NK-92 (cell line): ENCODE results near the gene GLMP.
A peak's percentile ranks its signal among the peaks of the same experiment; 100 is the strongest.

Experiments used
- DNase-seq: peaks from one replicate; lab custom pipeline; 2025; ENCODE audit not compliant: unreplicated experiment; lab: John Stamatoyannopoulos, UW

GLMP gene

DNA sequence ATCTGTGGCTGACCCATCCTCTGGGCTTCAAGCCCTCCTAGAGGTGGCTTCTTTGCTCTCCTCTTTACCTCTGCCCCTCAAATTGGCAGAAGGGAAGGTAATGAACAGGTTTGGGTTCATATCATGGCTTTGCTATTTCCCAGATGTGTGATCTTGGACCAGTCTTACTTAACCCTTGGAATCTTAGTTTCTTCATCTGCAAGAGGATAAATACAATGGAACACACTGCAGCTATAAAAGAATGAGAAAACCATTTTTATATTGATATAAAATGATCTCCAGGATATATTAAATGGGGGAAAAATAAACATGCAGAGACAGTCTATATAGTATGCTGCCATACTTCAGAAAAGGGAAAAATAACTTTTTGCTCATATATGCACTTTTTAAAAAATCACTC is 5.6 kb downstream of the GLMP start:
- no peak for DNase-seq

GRCh38 chr1:156286061-156286460 is 9.4 kb downstream of the GLMP start:
- no peak for DNase-seq

- no peak for DNase-seq
Observed at GRCh38 chr1:156285437-156285836, 10.0 kb downstream of the GLMP start.

GRCh38 chr1:156284757-156285156 is 10.7 kb downstream of the GLMP start:
- no peak for DNase-seq

- DNase-seq: no peak
Observed at GRCh38 chr1:156284112-156284511, 11.4 kb downstream of the GLMP start, which contains the start of gene TMEM79. TMEM79 (plus strand) TSS chr1:156284325; CDS start chr1:156285227, 902 bp downstream.

DNA sequence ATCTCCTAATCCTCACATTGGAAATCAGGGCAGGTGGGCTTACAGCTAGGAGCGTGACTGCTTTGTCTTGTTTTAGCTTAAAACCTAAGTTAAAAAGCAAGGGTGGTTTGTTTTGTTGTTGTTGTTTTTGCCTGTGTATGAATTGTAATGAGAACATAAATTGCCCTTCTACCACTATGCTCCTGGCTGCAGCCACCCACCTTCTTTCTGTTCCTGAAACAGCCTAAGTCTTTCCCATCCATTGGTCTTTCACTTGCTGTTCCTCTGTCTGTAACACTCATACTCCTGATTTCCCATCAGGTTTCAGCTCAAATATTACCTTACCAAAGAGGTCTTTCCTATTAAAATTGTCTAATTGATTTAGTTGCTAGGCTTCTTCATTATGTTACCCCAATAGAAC is 12.0 kb downstream of the GLMP start:
- no peak for DNase-seq

- DNase-seq: peak; percentile 76
Observed at GRCh38 chr1:156282479-156283222, 12.8 kb downstream of the GLMP start, which contains the start of gene SMG5. SMG5 (minus strand) TSS chr1:156282825; CDS start chr1:156282680, 145 bp downstream.

DNA sequence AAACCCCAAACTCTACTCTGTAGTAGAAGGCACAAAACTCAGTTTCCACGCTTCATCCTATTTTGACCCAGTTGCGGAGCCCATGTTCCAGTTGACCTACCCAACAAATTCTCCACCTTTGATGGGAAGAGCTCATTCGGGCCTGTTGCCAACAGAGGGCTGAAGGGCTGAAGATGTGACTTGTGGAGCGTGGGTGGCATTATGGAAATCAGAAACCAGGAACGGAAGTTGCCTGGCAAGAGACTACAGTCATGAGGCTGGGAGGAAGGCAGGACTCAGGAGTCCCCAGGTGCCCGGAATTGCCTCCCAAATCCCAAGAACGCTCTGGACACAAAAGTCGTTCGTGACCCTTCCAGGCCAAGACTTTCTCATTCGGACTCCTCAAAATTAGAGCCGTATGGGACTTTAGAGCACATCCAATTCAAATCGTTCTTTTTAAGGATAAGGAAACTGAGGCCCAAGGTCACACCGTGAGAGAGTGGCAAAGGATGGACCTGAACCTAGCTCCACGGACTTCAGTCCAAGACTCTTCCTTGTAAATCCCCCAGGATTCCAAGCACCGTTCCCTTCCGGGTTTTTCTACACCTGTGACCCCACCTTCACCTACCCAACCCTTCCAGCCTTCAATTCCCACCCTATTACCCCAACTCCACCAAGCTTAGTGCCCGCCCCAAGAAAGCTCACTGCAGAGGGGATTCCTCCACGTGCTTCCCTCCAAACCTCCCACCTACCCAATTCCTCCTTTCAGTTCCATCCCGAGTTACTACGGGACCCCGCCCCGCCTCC is 13.6 kb downstream of the GLMP start:
- no peak for DNase-seq

DNA sequence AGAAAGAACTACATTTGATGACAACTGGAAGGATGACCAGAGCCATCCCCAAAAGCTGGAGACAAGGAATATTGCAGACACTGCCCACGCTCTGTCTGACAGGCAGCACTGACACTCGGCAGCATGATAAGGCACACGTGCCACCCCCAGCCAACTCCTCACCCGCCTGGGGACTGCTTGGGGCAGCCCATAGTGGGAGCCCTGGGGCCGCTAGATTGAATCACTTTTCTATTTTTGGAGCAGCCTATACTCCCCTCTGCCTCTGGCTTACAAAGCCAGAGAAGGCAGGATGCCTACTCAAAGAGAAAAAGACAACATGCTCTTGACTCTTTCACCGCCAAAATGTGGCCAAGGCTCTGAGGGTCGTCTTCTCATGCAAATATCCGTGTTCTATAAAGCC is 14.2 kb downstream of the GLMP start:
- DNase-seq: no peak

- no peak for DNase-seq
Observed at GRCh38 chr1:156279837-156280236, 15.6 kb downstream of the GLMP start.

DNA sequence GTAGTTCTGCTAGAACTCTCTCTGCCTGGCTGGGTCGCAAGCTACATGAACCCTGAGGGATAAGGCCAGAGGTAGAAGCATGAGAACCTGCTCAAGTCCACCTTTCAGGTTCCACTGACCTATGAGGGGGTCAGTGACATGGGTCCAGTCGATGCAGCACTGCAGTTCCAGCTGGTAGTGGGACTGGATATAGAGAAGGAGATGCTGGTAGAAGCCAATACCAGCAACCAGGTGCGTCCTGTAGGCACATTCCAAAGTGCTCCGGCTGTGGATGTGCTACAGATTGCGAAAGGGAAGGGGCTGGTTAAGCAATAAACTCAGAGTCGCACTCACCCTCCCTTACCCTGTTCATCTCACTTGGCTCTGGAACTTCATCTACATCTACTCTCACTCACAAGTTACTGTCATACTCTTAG is 18.5 kb downstream of the GLMP start:
- DNase-seq: no peak

GRCh38 chr1:156276532-156276931 is 18.9 kb downstream of the GLMP start:
- DNase-seq: no peak

DNA sequence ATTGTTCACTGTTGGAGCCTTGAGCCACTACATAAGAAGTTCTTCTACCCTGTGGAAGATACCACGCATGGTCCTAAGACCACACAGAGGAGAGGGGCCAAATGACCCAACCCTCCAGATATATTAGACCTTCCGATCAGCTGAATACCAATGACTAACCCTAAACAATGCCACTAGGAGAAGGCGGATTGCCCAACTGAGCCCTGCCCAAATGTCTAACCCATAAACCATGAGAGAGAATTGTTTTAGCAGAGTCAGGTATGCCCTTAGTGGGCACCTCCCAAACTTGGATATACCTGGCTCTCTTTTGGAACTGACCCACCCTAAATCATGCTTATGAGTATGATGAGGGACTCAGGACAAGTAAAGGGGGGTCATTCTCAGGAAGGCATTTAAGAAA is 25.2 kb downstream of the GLMP start:
- DNase-seq: no peak

DNA sequence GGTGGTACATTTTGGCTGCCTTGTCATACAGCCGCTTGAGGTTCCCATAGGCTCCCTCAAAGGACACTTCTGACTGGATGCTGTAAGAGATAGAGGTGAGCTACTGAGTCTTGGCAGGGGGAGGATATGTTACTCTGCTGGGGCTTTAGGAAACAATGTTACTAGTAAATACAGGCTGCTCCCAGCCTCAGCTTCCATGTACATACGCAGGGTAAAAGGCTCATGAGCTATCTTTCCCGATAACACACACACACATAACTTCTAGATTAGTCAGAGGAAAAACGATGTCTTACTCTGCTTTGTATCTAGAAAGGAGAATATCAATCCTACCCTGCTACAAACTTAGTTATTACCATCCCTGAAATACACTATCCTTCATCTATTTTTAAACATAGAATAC is 27.1 kb downstream of the GLMP start:
- DNase-seq: no peak

GRCh38 chr1:156266051-156266450 is 29.4 kb downstream of the GLMP start:
- no peak for DNase-seq

- no peak for DNase-seq
Observed at GRCh38 chr1:156263288-156263655, 32.2 kb downstream of the GLMP start.

DNA sequence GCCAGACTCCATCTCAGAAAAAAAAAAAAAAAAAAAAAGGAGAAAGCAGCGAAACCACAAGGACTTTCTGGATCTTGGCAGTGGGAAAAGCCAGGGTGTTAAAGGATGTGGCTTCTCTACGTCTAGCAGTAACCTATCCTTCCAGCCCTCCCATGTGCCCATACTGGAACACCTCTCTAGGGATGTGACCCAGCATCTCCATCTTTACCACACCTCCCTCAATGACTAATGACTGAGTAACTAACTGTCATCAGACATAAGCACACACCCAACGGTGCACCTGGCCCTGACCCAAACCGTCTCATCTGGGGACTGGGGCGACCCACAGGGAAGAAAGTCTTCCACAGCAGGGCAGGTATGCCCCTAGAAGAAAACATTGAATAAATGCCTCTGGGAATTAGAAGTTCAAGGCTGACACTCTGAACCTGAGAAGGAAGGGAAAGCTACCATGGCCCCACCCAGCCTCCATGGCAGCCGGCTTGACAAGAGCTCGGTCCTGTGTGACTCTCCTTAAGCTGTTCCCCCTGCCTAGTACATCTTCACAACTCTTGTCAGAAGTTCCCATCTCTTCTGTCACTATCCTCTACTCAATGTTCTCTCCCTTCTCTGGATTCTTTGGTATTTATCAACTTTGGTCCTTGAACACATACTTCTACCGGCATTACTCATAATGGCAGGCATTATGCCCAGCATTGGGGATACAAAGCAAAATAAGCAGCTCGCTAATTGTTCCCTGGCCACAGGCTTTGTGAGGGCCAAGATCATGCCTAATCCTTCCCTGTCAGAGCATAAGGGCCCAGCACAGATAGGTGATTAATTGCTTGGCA is 32.8 kb downstream of the GLMP start:
- DNase-seq: no peak

GRCh38 chr1:156260896-156261295 is 34.6 kb downstream of the GLMP start:
- DNase-seq: no peak

- DNase-seq: no peak
Observed at GRCh38 chr1:156259805-156260204, 35.7 kb downstream of the GLMP start.

GRCh38 chr1:156258859-156259258 is 36.6 kb downstream of the GLMP start:
- DNase-seq: no peak

DNA sequence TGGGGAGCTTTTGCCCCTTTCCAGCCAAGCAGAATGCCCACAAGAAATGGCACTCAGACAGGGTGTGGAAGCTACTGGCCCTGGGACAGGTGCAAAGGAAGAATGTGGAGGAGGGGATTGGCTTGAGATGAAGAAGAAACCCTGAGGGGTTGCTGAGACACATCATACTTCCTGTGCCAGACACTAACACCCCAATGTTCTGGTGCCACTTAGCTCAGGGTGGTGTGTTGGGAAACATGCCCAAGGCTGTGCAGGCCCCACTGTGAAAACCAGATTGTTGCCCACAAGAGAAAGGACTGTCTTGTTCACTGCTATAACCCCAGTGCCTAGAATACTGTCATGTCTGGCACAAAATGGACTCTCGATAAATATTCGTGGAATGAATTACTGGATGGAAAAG is 37.8 kb downstream of the GLMP start:
- DNase-seq: no peak
